Coronary artery (tissue), 2 donors: ENCODE results near the gene GOLGA6L10.
A peak's percentile ranks its signal among the peaks of the same experiment; 100 is the strongest.
"Not testable (repeated sequence)": the region's sequence is repeated elsewhere in the genome, so short reads cannot be mapped to it uniquely, and the experiment has no call there.

Experiments used
- DNase-seq: peaks from one replicate; pipeline ENCODE4 v3.0.0-alpha.2; 2017; ENCODE audit warnings: low spot score
- H3K27ac ChIP-seq, 2 donors: fragments of 200-600 bp; sonication (generic); one replicate each; pipeline ENCODE4 v1.5.1; 2016 to 2019
- H3K4me3 ChIP-seq: fragments of 200-600 bp; sonication (generic); 2 replicates; pipeline ENCODE4 v1.5.1; 2016; ENCODE audit warnings: mild to moderate bottlenecking, moderate library complexity
- TF ChIP-seq, protein P1 (sequence below): fragments of 200-600 bp; sonication (generic); IDR thresholded peaks from one replicate; pipeline ENCODE4 v1.5.1; 2019; ENCODE audit warnings: antibody characterized with exemption

Gene GOLGA6L10

DNA sequence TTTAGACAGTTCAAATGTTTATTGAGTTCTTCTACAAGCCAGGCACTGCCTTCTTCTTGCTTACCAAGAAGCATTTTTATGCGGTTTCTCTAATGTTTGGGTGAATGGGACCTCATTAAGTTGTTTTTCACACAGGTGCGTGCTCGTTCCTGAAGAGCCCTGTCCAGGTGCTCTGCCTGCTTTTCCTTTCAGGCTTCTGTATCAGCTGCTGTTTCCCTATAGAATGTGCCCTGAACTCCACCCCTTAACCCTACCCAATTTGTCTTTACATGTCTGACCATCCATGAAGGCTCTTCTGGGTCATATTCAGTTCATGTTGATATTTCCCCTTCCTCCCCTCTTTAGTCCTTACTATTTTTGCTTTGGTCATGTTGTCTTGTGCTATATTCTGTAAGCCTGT, 22.4 kb upstream of the GOLGA6L10 start:
- DNase-seq, result no peak
- Histone ChIP-seq H3K27ac (no peak overlapping the region), H3K4me3 (no peak overlapping the region)
- TF ChIP-seq, protein P1, sequence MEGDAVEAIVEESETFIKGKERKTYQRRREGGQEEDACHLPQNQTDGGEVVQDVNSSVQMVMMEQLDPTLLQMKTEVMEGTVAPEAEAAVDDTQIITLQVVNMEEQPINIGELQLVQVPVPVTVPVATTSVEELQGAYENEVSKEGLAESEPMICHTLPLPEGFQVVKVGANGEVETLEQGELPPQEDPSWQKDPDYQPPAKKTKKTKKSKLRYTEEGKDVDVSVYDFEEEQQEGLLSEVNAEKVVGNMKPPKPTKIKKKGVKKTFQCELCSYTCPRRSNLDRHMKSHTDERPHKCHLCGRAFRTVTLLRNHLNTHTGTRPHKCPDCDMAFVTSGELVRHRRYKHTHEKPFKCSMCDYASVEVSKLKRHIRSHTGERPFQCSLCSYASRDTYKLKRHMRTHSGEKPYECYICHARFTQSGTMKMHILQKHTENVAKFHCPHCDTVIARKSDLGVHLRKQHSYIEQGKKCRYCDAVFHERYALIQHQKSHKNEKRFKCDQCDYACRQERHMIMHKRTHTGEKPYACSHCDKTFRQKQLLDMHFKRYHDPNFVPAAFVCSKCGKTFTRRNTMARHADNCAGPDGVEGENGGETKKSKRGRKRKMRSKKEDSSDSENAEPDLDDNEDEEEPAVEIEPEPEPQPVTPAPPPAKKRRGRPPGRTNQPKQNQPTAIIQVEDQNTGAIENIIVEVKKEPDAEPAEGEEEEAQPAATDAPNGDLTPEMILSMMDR, result no peak

DNA sequence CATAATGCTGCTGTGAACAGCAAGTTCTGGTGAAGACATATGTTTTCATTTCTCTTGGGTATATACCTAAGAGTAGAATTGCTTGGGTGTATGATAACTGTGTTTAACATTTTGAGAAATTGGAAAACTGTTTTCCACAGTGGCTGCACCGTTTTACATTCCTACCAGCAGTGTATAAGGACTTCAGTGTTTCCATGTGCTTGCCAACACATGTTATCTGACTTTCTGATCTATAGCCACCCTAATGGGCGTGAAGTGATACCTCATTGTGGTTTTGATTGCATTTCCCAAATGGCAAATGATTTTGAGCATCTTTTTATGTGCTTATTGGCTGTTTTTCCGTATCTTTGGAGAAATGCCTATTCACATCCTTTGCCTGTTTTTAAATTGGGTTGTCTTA, 18.5 kb upstream of the GOLGA6L10 start:
- not testable (repeated sequence) for H3K27ac ChIP-seq, H3K4me3 ChIP-seq, DNase-seq

DNA sequence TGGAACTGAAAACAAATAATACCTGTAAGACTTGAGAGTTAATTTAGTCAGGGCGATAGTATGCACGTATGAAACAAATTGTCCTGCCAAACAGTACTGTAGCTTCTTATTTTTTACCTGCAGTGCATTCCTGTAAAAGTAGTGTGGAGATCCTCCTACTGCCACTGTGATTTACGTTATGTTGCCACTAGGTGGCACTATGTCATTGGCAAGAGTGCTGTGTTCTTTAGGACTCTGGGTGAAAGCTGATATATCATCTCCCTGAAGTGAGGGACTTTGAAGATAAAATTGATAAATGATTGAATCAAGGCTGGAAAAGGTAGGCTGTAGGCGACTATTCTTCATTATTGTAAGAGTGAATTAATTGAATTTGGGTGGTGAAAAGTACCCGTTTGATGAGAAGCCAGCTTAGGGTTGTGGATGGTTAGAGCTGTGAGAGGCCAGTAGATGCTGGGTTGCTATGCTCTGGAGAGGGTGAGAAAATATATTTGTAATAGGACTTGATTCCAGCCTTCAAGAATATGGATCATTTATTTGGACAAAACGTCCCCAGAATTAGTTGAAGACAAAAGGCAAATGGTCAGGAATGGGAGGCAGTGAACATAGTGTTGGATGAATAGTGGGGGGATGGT, 16.5 kb upstream of the GOLGA6L10 start:
- DNase-seq, H3K27ac ChIP-seq: not testable (repeated sequence)

DNA sequence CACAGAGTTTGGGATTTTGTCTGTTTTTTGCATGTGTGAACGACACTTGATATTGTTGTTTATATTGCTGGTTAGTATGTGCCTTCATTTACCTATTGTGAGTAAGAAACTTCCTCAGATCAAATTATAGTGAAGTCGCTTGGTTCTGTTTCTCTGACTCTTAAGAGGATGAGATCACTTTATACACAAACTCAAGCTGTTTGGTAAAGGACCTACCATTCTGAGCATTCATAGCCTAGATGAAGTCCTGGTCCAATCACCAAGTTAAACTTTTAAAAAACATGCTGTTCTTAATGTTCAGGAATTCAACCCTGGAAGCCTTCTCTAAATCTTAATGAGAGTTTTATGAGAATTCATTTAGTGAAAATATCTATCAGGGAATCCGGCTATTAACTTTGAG, 15.3 kb upstream of the GOLGA6L10 start:
- not testable (repeated sequence) for H3K4me3 ChIP-seq, H3K27ac ChIP-seq, DNase-seq

More for the DNA sequence above, 16.5 kb upstream of the GOLGA6L10 start:
- not testable (repeated sequence) for H3K4me3 ChIP-seq

DNA sequence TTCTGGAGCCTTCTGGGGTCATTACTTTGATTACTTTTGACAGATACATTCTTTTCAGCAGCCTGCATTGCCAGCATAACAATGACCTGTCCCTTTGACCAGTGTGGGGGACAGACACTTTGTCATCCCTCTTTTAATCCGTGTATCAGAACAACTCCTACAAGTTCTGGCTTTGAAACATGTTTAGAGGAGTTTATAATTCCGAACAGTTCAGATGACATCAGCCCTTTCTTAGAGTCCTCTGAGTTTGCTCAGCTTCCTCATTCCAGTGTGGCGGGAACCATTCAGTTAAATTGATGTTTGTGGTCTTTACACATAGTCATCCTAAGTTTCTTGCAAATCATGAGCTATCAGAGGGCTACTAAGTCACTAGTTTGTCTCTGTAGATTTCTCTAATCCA, 13.5 kb upstream of the GOLGA6L10 start:
- not testable (repeated sequence) for H3K27ac ChIP-seq, DNase-seq, H3K4me3 ChIP-seq

DNA sequence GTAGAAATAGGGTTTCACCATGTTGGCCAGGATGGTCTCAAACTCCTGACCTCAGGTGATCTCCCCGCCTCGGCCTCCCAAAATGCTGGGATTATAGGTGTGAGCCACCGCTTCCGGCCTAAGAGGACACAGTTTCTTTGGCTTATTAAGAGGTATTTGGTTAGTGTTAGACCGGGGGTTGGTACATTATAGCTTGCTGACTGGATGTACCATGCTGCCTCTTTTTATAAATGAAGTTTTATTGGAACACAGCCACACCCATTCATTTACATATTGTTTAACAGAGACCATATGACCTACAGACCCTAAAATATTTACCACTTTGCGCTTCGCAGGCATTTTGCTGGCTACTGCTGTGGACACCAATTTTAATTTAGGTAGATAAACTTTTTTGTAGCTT, 11.3 kb upstream of the GOLGA6L10 start:
- not testable (repeated sequence) for H3K27ac ChIP-seq, H3K4me3 ChIP-seq

DNA sequence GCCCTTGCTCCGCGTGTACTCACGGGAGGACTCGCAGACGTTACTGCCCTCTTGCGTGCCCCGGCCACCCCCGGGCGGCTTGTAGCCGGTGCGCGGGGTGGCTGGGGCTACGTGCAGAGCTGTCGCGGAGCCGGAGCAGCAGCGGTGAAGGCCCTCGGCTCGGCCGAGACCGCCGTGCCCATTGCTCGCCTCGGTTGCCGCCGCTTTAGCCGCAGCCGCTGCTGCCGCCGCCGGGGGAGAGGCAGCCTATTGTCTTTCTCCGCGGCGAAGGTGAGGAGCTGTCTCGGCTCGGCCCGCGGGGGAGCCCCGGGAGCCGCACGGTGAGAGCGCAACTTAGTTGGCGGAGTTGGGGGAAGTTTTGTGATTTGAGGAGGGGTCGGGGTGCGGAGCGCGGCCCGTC, 5.8 kb upstream of the GOLGA6L10 start:
- not testable (repeated sequence) for DNase-seq, H3K27ac ChIP-seq
- peak overlapping the region; percentile 60 for H3K4me3 ChIP-seq

More for the DNA sequence above, 11.3 kb upstream of the GOLGA6L10 start:
- not testable (repeated sequence) for DNase-seq

DNA sequence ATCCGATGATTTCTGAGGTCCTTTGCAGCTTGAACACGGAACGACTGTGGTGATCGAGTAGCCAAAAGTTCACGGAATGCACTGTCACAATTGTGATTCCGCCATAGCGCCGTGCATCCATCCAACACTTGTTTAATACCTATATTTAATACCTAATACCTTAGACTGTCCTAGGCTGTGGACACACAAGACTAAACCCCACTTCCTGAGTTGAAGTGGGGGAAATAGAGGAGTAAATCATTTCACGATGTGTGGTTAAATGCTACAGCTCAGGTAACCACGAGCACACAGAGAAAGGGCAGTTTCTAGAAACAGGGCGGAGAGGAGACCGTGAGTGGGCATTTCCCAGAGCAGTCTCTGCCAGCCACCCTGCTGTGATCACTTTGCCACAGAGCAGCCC, 5.3 kb upstream of the GOLGA6L10 start:
- DNase-seq, H3K27ac ChIP-seq: not testable (repeated sequence)
- H3K4me3 ChIP-seq, result peak overlapping the region; percentile 62

DNA sequence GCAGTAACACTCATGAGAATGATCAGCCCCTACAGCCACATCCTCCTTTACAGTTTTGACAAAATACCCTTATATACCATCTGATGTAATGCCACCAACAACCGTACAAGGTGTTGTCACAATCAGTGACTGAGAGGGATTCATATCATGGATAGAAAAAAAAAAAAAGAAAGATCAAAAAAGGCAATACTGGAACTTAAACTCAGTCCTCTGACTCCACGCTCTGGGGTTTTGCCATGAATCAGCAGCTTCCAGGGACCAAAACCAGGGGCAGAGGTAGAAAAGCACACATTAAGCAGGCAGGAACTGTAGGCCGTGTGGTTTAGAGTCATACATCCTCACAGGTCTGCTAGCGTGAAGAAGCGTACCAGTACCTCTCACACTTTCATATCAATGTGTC, 1.6 kb downstream of the GOLGA6L10 start:
- not testable (repeated sequence) for H3K27ac ChIP-seq, DNase-seq

DNA sequence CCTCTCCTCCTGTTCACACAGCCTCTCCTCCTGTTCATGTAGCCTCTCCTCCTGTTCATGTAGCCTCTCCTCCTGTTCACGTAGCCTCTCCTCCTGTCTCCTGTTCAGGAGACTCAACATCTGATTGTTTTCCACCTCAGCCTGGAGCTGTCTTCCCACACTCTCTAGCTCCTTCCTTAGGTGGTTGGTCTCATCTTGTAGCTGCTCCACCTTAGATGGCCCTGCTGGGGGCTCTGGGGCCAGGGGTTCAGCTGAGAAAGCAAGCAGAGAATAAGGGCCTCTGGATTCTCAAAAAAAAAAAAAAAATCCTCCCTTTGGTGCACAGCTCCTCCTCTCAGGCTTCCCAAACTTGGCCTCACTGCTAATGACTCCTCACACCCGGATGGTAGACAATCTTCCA, 4.1 kb downstream of the GOLGA6L10 start:
- H3K4me3 ChIP-seq, H3K27ac ChIP-seq, DNase-seq: not testable (repeated sequence)

More for the DNA sequence above, 1.6 kb downstream of the GOLGA6L10 start:
- H3K4me3 ChIP-seq, result not testable (repeated sequence)

DNA sequence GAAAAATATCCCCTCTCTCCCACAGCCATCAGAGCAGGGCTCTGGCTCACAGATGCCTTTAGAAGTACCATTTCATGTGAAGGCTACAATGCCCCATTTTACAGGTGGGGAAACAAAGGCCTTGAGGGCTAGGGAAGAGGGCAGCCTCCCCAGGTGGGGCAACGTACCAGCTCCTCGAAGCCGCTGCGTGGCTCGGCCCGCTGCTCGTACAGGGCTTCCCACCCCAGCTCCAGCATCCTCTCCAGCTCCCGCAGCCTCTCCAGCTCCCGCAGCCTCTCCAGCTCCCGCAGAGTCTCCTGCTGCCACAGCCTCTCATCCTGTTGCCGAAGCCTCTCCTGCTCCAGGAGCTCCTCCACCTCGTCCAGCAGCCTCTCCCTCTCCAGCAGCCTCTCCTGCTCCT, 4.9 kb downstream of the GOLGA6L10 start:
- H3K27ac ChIP-seq, DNase-seq, H3K4me3 ChIP-seq: not testable (repeated sequence)

DNA sequence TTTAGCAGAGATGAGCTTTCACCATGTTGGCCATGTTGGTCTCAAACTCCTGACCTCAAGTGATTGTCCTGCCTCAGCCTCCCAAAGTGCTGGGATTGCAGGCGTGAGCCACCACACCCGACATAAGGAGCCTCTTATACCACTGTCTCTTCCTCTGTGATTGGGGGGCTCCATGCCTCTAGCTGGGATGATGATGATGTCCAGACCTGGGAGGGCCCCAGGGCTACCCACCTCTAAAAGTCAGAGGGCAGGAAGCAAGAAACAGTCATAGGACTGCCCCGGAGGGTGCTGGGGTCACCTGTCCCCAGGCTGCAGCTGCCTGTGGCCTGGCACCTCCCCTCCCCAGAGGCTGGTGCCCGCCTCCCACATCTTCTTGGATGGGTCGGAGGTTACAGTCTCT, 5.4 kb downstream of the GOLGA6L10 start:
- not testable (repeated sequence) for H3K4me3 ChIP-seq, H3K27ac ChIP-seq, DNase-seq

DNA sequence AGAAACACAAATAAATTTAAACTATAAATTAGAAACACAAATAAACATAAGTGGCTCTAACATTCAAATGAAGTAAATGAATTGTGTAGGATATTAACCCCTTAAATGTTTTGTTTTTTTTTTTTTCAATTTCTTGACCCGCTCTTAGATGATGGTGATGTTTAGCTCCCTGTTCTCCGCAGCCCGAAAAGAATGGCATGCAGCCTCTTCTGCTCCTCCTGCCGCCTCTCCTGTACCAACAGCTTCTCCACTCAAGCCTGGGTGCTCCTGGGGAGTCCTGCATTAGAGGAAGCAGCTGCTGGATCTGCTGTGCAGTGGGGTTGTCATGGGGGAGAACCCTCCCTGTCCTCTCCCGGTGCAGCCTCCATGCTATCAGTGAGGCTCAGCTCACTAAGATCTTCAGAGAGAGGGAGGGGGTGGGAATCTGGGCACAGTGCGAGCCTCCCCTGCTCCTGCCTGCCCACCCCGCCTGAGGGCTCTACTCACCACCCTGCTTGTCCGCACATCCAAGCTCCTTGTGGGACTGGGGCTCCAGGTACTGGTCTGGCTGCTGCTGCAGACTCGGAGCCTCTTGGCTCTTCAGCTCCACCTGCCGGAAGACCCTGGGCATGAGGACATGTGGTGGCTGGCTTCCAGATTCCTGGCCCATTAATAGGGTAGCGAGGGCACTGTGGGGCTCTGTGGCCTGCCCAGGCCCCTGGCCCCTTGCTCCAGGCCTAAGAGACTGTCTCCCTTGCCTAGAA, 6.5 kb downstream of the GOLGA6L10 start:
- not testable (repeated sequence) for H3K4me3 ChIP-seq, DNase-seq
- TF ChIP-seq, protein P1, result peak; percentile 15

DNA sequence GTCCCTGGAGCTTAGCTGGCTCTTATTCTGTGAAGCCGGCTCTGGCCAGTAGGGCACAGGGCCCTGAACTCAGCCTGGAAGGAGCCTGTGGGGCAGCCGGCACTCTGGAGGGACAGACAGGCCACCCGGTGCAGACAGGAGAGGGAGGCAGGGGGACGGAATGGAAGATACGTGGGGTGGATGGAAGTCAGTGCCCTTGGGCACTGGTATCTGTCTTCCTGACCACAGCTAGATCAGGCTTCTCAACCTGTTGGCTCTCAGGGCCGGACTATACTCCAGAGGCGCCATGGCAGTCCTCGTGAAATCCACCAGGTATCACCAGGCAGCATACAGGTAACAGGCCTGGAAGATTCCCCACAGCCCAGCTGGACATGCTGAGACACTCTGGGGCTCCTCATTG, 10.7 kb downstream of the GOLGA6L10 start:
- not testable (repeated sequence) for H3K4me3 ChIP-seq, H3K27ac ChIP-seq
- DNase-seq, result peak; percentile 35

More for the DNA sequence above, 6.5 kb downstream of the GOLGA6L10 start:
- not testable (repeated sequence) for H3K27ac ChIP-seq

DNA sequence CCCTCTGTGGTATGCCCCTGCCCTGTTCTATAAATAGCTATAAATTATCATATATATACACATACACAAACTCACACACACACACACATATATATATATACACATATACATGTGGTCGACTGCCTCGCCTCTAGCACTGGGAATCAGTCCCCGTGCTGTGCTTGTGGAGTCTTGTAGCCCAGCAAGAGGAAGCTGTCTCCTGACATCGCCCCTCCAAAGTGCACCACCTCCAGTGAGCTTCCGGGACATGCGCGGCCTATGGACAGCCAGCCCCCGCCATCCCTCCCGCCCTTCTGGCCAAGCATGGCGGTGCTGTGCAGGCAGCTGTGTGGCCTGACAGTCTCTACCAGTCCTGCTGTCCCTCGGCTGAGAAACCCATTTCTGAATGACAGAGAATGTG, 11.2 kb downstream of the GOLGA6L10 start:
- not testable (repeated sequence) for H3K4me3 ChIP-seq, H3K27ac ChIP-seq
- DNase-seq, result peak; percentile 16

DNA sequence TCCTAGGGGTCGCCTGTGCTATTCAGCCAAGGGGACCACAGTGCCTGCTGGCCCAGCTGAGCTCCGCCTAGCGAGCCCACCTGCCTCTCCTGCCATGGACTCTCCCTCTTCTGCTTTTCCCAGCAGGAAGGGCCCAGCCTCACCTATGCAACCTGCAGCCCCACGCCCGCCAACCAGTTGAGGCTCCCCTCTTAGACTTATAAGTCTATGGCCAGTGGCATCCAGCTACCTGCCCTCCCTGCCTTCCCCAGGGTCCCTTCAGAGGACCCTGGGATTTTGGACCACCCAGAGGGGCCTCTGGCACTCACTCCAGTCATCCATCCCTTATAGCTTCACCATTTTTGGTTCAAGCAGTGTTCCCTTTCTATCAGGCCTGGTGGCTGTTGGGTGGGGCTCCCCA, 12.2 kb downstream of the GOLGA6L10 start:
- H3K27ac ChIP-seq, H3K4me3 ChIP-seq: not testable (repeated sequence)
- DNase-seq, result peak; percentile 8

DNA sequence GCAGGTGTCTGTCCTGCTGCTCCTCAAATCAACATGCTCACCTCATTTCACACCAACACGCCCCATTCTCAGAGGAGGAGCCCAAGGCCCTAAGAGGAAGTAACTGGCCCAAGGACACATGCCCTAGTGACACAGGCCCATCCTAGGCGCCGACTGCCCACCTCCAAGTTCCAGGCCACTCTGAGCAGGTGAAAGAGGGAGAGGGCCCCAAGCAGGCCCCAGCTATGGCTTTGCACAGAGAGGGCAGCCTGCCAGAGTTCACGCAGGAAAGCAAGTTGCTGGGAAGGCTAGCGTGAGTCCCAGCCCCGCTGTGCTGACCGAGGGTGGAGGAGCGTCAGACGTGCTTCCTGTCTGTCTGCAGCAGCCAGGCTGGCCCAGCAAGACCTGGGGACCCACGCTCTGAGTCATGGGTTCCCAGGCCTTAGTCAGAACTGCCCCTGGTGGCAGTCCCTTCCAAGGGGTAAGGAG, 13.1 kb downstream of the GOLGA6L10 start:
- peak; percentile 40 for DNase-seq
- not testable (repeated sequence) for H3K27ac ChIP-seq

More for the DNA sequence above, 13.1 kb downstream of the GOLGA6L10 start:
- H3K4me3 ChIP-seq, result not testable (repeated sequence)
